GM18508 (cell line): ENCODE measurements around the gene BCAS3.
"Not testable (repeated sequence)": the region's sequence is repeated elsewhere in the genome, so short reads cannot be mapped to it uniquely, and the experiment has no call there.

Source experiments
- ATAC-seq: cut with Tn5 transposase; IDR thresholded peaks from one replicate; pipeline ENCODE4 v1.9.1; 2021; ENCODE audit warnings: moderate number of reproducible peaks; ENCODE audit not compliant: insufficient read depth, unreplicated experiment

Gene BCAS3

DNA sequence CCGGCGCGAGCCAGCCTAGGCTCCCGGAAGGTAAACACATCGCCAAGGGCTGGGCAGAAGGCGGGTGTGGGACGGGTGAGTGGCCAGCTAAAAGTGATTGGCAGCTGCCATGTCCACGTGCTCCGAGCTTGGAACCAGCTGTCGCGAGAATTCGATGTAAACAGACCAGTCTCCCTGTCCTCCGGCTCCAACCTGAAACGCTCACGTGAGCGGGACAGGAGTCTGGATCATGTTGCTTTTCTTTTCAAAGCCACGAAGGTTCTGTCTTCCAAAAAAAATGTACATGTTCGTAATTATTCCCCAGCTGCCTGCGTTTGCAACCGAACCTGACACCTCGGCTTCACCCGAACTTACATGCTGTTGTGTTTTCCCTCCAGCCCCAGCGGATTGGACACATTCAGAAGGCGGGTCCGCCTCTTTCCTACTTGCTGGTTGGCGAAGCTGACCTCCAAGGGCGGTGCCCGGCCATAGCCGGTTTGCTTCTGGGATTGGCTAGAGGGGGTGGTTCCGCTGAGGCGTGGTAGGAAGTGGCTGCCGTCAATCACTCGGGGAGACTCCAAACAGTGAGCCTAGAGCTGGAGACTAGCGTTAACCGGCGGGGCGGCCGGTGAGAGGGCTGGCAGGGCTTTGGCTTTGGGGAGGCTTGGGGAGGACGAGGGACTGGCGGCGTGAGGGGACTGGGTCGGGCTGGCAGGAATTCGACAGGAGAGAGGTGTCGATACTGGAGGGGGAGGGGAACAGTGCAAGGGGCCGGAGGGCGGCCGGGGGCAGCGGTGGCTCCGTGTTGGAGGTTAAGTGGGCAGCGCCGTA, at the start of gene BCAS3:
TSS of gene BCAS3 (plus strand) at position 544 of the 810 bp plus-strand sequence.
- peak; percentile 91 for ATAC-seq

DNA sequence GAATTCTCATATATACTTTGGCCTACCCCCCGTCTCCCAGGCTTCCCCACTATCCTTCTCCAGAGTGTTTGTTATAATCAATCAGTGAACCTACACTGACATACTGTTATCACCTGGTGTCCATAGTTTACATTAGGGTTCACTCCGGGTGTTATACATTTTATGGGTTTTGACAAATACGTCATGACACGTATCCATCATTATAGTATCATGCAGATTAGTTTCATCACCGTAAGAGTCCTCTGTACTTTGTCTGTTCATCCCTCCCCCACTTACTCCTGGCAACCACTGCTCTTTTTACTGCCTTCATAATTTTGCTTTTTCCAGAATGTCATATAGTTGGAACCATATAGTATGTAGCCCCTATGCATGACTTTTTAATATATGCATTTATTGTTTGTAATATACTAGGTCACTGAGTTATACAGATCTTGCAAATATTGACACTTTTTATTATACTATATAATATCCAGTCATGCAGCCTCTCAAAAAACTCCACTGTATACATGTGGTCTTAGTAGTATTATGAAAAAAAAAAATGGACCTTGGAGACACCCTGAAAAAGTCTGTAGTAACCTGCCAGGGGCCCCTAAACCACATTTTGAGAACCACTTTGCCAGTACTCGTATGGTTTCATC, 49.3 kb upstream of the BCAS3 start:
- no peak for ATAC-seq

DNA sequence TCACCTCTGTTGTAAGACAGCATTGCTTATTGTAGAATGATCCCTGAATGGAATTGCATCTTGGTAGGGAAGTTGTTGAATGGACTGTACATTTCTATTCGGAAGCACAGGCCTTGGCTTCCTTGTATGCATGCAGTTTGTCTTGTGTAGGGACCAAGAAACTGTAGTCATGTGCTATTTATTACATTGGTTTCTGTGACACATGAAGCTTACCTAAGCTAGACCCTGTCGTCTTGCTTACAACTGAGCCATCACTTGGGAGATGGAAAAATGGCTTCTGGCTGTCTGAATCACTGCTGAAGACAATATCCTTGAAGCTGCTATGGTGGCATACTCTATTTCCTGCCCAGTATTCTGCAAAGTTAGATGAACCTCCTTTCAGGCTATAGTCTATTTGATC, 48.5 kb upstream of the BCAS3 start:
- ATAC-seq, result no peak

DNA sequence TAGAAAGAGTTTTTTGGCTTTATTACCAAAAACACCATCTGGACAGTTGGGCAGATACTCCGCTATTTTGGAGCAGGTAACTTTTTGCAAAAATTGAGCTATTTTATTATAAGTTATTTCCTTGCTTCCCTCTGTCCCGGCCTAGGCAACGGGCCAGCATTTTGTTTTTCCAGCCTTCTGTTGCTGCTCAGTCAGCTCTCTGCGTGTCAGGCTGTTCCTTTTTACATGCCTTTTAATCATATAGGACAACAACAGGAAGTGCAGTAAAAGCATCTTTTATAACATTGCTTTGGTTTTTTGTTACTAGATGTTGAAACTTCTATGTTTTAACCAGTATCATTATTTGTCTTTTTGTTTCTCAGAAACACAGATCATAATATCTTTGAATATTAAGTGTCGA, 47.3 kb upstream of the BCAS3 start:
- ATAC-seq, result no peak

DNA sequence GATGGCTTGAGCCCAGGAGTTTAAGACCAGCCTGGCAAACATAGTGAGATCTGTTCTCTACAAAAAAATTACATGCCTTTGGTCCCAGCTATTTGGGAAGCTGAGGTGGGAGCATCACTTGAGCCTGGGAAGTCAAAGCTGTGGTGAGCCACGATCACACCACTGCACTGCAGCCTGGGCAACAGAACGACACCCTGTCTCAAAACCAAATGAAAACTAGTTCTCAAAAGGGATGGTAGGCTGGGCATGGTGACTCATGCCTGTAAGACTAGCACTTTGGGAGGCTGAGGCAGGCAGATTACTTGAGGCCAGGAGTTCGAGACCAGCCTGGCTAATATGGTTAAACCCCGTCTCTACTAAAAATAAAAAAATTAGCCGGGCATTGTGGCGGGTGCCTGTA, 46.5 kb upstream of the BCAS3 start:
- ATAC-seq, result no peak

DNA sequence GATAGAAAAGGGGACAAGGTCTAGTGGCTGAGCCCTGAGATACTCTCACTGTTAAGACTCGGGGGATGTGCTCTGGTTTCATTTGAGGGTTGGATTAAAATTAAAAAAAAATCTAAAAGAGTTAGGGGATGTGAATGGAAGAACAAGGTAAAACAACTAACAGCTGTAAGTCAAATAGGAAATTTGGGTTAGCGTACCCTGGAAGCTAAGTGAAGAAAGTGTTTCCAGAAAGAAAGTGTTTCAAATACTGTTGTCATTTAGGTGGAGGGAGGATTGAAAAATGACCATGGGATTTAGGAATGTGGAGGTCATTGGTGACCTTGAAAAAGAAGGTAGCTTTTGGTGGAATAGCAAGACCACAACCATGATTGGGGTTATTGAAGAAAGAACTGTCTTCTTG, 40.0 kb upstream of the BCAS3 start:
- ATAC-seq, result no peak

DNA sequence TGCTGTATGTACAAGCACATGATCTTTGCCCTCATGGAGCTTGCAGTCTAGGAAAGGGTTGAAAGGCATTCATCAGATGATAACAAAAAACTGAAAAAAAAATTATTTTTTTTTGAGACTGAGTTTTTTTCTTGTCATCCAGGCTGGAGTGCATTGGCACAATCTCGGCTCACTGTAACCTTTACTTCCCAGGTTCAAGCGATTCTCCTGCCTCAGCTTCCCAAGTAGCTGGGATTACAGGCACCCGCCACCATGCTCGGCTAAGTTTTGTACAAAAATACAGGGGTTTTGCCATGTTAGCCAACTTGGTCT, 38.7 kb upstream of the BCAS3 start:
- no peak for ATAC-seq

DNA sequence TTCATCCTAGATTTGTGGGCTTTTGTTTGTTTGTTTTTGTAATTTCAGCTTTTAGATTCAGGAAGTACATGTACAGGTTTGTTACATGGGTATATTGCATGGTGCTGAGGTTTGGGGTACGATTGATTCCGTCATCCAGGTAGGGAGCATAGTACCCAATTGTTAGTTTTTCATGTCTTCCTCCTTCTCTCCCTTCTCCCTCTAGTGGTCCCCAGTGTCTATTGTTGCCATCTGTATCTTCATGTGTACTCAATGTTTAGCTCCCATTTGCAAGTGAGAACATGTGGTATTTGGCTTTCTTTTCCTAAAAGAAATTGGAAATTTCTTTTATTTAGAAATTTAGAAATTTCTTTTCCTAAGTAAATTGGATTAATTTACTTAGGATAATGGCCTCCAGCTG, 37.1 kb upstream of the BCAS3 start:
- no peak for ATAC-seq

DNA sequence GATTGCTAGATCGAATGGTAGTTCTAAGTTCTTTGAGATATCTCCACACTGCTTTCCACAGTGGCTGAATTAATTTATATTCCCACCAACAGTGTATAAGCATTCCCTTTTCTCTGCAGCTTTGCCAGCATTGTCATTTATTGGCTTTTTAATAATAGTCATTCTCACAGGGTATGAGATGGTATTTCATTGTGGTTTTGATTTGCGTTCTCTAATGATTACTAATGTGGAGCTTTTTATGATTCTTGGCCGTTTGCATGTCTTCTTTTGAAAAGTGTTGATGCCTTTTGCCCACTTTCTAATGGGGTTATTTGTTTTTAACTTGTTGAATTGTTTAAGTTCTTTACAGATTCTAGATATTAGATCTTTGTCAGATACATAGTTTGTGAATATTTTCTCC, 36.5 kb upstream of the BCAS3 start:
- no peak for ATAC-seq

DNA sequence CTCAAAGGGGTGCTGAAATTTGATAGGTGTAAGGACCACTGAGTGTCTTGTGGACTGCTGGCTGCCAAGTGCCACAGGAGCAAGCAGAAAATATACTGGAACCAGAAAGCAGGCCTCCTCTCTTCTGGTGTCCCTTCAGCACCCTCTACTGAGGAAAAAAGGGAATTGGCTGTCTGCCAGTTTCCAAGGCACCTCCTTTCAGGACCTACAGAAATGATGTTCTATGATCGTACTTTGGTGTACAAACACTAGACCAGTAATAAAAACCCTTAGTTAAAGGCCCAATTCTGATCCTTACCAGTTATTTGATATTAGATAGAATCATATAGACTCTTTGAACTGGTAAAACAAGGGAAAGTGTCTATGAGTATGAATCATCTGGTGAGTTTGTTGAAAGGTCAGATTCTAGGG, 35.8 kb upstream of the BCAS3 start:
- no peak for ATAC-seq

DNA sequence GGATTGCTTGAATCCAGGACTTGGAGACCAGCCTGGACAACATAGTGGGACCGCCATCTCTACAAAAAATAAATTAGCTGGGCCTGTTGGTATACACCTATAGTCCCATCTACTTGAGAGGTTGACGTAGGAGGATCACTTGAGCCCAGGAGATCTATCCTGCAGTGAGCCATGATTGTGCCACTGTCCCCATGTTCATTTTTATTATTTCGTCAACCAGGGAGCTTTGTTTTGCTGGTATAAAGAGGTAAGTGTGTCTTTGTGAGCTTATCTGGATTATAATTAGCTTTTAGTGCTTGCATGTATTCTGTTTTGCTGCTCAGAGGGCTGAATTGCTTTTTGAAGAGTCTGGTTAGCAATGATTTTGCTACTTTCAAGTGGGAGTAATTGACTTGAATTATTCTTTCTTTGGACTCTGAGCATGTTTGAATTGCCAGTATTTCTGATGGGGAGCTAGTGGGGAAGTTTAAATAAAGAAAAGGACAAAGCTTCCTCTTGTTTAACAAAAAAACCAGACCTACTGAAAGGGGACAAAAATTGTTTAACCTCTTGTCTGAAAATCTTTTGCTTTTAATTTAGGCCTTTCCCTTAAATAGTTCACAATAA, 31.6 kb upstream of the BCAS3 start:
- ATAC-seq, result no peak

DNA sequence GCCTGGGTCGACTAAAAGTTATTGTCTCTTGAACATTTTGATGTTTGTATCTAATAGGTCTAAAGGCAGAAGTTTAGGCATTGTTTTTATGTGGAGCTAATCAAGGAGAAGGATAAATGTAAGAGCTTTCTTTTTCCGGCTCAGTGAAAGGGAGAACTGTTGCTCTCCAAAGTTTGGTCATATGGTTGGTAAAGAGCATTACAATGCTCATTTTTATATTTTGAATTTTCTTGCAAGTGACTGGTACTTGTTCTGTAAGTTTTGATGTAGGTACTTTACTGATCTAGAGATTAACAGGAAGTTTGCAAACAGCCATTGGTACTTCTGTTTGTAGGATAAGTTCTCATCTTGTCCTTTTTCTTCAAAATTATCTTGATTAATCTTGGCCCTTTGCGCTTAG, 30.9 kb upstream of the BCAS3 start:
- no peak for ATAC-seq

DNA sequence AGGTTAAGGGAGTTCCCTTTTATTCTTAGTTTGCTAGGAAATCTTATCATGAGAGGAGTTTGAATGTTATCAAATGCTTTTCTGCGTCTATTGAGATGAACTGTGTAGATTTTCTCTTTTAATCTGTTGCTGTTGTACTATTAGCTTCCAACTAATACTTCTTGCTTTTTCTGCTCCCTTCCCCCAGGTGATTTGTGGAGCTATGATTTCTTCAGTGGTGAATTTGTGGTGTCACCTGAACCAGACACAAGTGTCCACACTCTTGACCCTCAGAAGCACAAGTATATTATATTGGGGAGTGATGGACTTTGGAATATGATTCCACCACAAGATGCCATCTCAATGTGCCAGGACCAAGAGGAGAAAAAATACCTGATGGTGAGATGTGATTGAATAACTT, 29.9 kb upstream of the BCAS3 start:
- no peak for ATAC-seq

DNA sequence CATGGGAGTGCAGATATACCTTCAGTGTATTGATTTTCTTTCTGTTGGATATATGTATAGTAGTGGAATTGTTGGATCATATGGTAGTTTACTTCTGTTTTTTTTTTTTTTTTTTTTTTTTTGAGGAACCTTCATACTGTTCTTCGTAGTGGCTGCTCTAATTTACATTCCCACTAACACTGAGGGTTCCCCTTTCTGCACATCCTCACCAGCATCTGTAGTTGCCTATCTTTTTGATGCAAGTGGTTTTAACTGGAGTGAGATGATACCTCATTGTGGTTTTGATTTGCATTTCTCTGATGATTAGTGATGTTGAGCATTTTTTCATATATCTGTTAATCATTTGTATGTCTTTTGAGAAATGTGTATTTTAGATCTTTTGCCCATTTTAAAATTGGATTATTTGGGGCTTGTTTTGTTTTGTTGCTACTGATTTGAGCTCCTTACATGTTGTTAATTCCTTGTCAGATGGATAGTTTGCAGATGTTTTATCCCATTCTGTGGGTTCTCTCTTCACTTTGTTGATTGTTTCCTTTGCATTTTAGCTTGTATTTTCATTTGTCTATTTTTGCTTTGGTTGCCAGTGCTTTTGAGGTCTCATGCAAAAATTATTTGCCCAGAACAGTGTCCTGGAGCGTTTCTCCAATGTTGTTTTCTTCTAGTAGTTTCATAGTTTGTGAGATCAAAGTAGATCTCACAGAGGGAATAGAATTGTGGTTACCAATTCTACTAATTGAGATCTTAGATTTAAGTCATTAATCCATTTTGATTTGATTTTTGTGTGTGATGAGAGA, 25.0 kb upstream of the BCAS3 start:
- ATAC-seq, result peak; percentile 77

DNA sequence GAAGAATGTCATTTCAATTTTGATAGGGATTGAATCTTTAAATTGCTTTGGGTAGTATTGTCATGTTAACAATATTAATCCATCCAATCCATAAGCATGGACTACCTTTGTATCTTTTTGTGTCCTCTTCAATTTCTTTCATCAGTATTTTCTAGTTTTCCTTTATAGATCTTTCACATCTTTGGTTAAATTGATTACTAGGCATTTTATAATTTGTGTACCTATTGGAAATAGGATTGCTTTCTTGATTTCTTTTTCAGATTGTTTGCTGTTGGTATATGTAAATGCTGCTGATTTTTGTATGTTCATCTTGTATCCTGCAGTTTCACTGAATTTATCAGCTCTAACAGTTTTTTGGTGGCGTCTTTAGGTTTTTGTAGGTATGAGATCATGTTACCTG, 24.1 kb upstream of the BCAS3 start:
- ATAC-seq, result no peak

DNA sequence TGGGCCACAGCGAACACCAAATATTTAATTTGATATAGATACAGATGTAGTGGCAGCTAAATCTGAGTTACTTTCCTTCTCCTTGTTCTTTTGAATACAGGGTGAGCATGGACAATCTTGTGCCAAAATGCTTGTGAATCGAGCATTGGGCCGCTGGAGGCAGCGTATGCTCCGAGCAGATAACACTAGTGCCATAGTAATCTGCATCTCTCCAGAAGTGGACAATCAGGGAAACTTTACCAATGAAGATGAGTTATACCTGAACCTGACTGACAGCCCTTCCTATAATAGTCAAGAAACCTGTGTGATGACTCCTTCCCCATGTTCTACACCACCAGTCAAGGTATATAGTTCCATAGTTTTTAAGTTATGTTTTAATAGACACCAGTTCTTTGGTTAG, 21.2 kb upstream of the BCAS3 start:
- ATAC-seq, result no peak

DNA sequence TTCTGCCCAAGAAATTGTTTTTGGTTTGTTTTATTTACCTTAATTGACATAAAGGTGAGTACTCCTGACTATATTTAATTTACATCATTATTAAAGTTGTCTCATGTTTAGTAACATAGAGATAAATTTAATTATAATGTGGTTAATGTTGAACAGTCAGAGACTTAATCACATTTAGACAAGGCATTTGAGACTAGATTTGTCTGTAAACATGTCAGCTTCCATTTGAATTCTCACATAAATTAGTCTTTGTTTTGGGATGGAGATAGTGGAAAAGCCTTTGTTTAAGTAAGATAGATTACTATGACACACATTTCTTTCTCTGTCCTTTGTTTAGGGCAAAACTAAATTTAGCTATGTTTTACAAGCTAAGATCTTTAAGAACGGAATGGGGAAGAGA, 18.5 kb upstream of the BCAS3 start:
- ATAC-seq, result no peak

DNA sequence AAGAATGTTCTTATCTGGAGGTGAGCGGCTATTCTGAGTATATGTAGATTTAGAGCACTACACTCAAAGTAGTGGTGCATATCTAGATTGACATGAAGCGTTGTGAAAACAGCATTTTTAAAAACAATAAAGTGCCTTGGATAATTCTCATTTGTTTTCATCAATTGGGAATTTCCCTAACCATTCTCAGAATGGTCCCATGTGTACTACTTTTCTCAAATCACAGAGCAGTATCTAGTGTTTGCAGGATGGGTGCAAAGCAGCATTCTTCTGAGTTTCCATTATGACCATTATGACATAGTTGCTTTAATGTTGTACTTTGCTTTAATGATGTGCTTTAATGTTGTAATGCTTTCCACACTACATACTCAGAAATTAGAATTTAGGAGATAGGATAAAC, 16.2 kb upstream of the BCAS3 start:
- no peak for ATAC-seq

DNA sequence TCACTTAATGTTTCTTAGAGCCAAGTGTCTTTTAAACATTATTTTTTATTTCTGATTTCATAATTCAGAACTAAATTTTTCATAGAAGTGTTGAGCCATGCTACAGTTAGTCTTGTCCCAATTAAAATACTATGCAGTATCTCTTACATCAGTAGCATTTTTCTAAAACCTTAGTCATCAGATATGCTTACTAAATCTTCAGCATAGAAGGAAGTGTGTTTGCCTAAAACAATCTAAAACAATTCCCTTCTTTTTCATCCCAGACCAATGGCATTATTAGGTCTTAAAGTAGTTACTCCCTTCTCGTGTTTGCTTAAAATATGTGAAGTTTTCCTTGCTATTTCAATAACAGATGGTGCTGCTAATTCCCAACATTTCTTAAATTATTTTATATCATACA, 13.6 kb upstream of the BCAS3 start:
- no peak for ATAC-seq

DNA sequence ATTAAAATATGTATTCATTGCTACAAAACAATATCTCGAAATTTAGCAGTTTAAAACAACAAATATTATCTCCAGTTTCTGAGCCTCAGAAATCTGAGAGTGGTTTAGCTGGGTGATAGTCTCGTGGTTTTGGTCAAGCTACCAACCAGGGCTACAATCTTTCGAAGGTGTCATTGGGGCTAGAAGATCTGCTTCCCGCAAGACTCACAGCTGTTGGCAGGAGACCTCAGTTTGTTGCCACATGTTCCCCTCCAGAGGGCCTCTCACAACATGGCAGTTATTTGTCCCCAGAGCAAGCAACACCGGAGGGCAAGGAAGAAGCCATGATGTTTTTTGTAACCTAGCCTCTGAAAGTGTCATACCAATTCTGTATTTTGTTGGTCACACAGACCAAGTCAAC, 12.0 kb upstream of the BCAS3 start:
- ATAC-seq, result no peak

DNA sequence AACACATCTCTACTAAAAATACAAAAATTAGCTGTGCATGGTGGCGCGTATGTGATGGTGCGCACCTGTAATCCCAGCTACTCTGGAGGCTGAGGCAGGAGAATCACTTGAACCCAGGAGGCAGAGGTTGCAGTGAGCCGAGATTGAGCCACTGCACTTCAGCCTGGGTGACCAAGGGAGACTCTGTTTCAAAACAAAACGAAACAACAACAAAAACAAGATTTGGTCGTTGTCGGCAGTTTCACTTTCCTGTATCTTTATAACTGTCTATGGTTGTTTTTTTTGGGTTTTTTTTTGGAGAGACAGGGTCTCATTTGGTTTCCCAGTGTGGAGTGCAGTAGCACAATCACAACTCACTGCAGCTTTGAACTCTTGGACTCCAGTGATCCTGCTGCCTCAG, 8.9 kb upstream of the BCAS3 start:
- ATAC-seq, result not testable (repeated sequence)
